ENCODE measurements around the gene SSC5D. TPM values are rescaled to one million over a fixed set of nuclear protein-coding genes. Genes with fewer than 3 reads are reported as not detected.
A peak's percentile ranks its signal among the peaks of the same experiment; 100 is the strongest.

SSC5D gene
- total and polyA plus RNA-seq, 9 of the 15 experiments (the other 6 are each of a cell fraction or from before 2014, with no cell fraction given), result 0.04 to 0.71 (median 0.14) TPM; not detected in 2

- no peak for TF ChIP-seq ZNF584 (CRISPR knock-in tag; IDR thresholded peaks at IDR 0.05; ENCODE audit: low read depth)
- no peak for TF ChIP-seq ZNF507 (tag; conservative IDR thresholded peaks at IDR 0.05)
- peak; percentile 70 for TF ChIP-seq USF1 (CRISPR knock-in tag; IDR thresholded peaks at IDR 0.05)
- peak; percentile 79 for TF ChIP-seq MXD1 (CRISPR knock-in tag; IDR thresholded peaks at IDR 0.05; ENCODE audit: borderline replicate concordance, poor library complexity, severe bottlenecking)
- TF ChIP-seq ZC3H4 (CRISPR knock-in tag; IDR thresholded peaks at IDR 0.05; ENCODE audit: borderline replicate concordance), result no peak
- no peak for TF ChIP-seq MEIS2 (IDR thresholded peaks at IDR 0.05; ENCODE audit: partially characterized antibody)
- no peak for TF ChIP-seq E2F4 (CRISPR knock-in tag; IDR thresholded peaks at IDR 0.05; ENCODE audit: low read depth)
- no peak for TF ChIP-seq HNRNPLL (IDR thresholded peaks at IDR 0.05; ENCODE audit: low read depth, low read length, poor library complexity, severe bottlenecking)
- TF ChIP-seq JUN (IDR thresholded peaks at IDR 0.05; ENCODE audit: borderline replicate concordance, low read depth, low read length), result no peak; the same call in 1 of the 2 replicates
- TF ChIP-seq JUN (CRISPR knock-in tag; IDR thresholded peaks at IDR 0.05; ENCODE audit: borderline replicate concordance), result 0 out of 2 replicates have a peak, but pooled peaks have one; percentile 67
- 0 out of 2 replicates have a peak, but pooled peaks have one; percentile 50 for TF ChIP-seq FOXP1 (CRISPR knock-in tag; IDR thresholded peaks at IDR 0.05)
- TF ChIP-seq GTF2F1 (IDR thresholded peaks at IDR 0.05; ENCODE audit: low read depth, low read length), result 0 out of 2 replicates have a peak, but pooled peaks have one; percentile 19
- TF ChIP-seq TAL1 (IDR thresholded peaks at IDR 0.05), result no peak
- TF ChIP-seq NR2C1 (IDR thresholded peaks at IDR 0.05), result no peak
- TF ChIP-seq NR2C1 (tag; IDR thresholded peaks at IDR 0.05), result peak; percentile 39
- no peak for TF ChIP-seq ARHGAP35 (IDR thresholded peaks at IDR 0.05; ENCODE audit: partially characterized antibody)
- TF ChIP-seq TFAP4 (CRISPR knock-in tag; IDR thresholded peaks at IDR 0.05; ENCODE audit: borderline replicate concordance), result peak; percentile 78
- TF ChIP-seq NCOR1 (IDR thresholded peaks at IDR 0.05), result no peak
- TF ChIP-seq ZNF445 (CRISPR knock-in tag; IDR thresholded peaks at IDR 0.05; ENCODE audit: low read depth), result no peak
- 0 out of 2 replicates have a peak, but pooled peaks have one; percentile 61 for TF ChIP-seq CHD2 (IDR thresholded peaks at IDR 0.05; ENCODE audit: low read depth, low read length)
- no peak for TF ChIP-seq ZNF165 (CRISPR knock-in tag; IDR thresholded peaks at IDR 0.05; ENCODE audit: borderline replicate concordance)
- no peak for TF ChIP-seq CCAR2 (IDR thresholded peaks at IDR 0.05; ENCODE audit: low read depth, low read length)
- TF ChIP-seq ZNF766 (CRISPR knock-in tag; conservative IDR thresholded peaks at IDR 0.05), result peak; percentile 75
- TF ChIP-seq WHSC1 (IDR thresholded peaks at IDR 0.05; ENCODE audit: low read length), result no peak
- peak; percentile 98 for TF ChIP-seq ZBTB12 (CRISPR knock-in tag; IDR thresholded peaks at IDR 0.05)
These were observed 12.0 kb upstream of the SSC5D start, which contains the start of gene ZNF628 (continued) for GRCh38 chr19:55476100-55476775.
